A673 (cell line): ENCODE measurements around the gene LGALS7.

Source experiments
- EZH2 ChIP-seq: fragments of 200-600 bp; sonication (generic); IDR thresholded peaks from 2 replicates; pipeline ENCODE4 v1.6.1; 2017; ENCODE audit warnings: borderline replicate concordance, low read depth, mild to moderate bottlenecking, mixed read lengths, antibody characterized with exemption, low read length; ENCODE audit not compliant: poor library complexity, severe bottlenecking
- TF ChIP-seq, protein P1 (sequence below): fragments of 300-800, 200-600 bp; sonication (generic); conservative IDR thresholded peaks from 2 replicates; pipeline ENCODE4 v1.5.1; 2017; ENCODE audit warnings: low read depth, mild to moderate bottlenecking, antibody characterized with exemption, low read length, moderate library complexity, mixed read lengths

- TF ChIP-seq, protein P1, sequence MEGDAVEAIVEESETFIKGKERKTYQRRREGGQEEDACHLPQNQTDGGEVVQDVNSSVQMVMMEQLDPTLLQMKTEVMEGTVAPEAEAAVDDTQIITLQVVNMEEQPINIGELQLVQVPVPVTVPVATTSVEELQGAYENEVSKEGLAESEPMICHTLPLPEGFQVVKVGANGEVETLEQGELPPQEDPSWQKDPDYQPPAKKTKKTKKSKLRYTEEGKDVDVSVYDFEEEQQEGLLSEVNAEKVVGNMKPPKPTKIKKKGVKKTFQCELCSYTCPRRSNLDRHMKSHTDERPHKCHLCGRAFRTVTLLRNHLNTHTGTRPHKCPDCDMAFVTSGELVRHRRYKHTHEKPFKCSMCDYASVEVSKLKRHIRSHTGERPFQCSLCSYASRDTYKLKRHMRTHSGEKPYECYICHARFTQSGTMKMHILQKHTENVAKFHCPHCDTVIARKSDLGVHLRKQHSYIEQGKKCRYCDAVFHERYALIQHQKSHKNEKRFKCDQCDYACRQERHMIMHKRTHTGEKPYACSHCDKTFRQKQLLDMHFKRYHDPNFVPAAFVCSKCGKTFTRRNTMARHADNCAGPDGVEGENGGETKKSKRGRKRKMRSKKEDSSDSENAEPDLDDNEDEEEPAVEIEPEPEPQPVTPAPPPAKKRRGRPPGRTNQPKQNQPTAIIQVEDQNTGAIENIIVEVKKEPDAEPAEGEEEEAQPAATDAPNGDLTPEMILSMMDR, result no peak
- TF ChIP-seq EZH2, result no peak
Observed at GRCh38 chr19:38793671-38794070, 20.4 kb upstream of the LGALS7 start.
